OCI-LY7 (cell line): ENCODE measurements around the gene KISS1R.

ENCODE experiments used
- CTCF ChIP-seq: fragments of 200-600 bp; sonication (generic); conservative IDR thresholded peaks from 2 replicates; pipeline ENCODE4 v1.5.1; 2014; ENCODE audit warnings: mild to moderate bottlenecking, antibody characterized with exemption, low read length, moderate library complexity, mixed read lengths
- EZH2phosphoT487 ChIP-seq: fragments of 200-600 bp; sonication (generic); IDR thresholded peaks from 2 replicates; pipeline ENCODE4 v1.6.1; 2018; ENCODE audit warnings: low read depth, borderline replicate concordance, mild to moderate bottlenecking, mixed run types, antibody characterized with exemption, low read length, moderate library complexity, mixed read lengths

DNA sequence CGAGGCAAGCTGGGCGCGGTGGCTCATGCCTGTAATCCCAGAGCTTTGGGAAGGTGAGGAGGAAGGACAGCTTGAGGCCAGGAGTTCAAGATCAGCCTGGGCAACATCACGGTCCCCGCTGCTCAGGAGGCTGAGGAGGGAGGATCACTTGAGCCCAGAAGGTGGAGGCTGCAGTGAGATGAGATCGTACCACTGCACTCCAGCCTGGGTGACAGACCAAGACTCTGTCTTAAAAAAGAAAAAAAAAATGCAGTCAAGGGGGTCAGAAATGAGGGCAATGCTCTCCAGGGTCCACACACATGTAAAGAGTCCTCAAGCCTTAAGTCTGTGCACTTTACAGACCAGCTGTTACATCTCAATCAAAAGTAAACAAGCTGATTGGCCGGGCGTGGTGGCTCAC lies 12.6 kb upstream of the KISS1R start:
- TF ChIP-seq EZH2phosphoT487 (no peak), CTCF (no peak)
